IMR-90 (cell line): ENCODE data around the gene DIP2C. TPM values are rescaled to one million over a fixed set of nuclear protein-coding genes. Genes with fewer than 3 reads are reported as not detected.
"Not testable (repeated sequence)": the region's sequence is repeated elsewhere in the genome, so short reads cannot be mapped to it uniquely, and the experiment has no call there.

Experiments used
- ATAC-seq: fragments of 200-7000 bp; cut with Tn5 transposase; 2 replicates; pipeline ENCODE4 v1.9.1; 2020; ENCODE audit warnings: low read depth, mild to moderate bottlenecking, moderate library complexity
- BruUV-seq: library from RNA; stranded (reverse); fragments of 400-500 nt; replicated peaks from 2 replicates; lab custom pipeline; 2021; lab: Mats Ljungman, UMichigan
- CTCF ChIA-PET: fragments of 300-600 bp; formaldehyde crosslinking; extraction: SDS; loops from one replicate; lab custom pipeline; 2021; ENCODE audit warnings: antibody characterized with exemption; lab: Yijun Ruan, JAX
- POLR2A ChIA-PET: fragments of 300-600 bp; sonication (Branson Sonifier 250); formaldehyde crosslinking; loops from one replicate; lab custom pipeline; 2022; ENCODE audit warnings: antibody characterized with exemption; ENCODE audit not compliant: unreplicated experiment; lab: Charles Lee
- DNase-seq: peaks from one replicate; pipeline ENCODE4 v3.0.0; 2013
- H2AFZ ChIP-seq: replicated peaks from 2 replicates; pipeline ENCODE3; 2013; ENCODE audit warnings: low read length, mild to moderate bottlenecking; ENCODE audit not compliant: poor library complexity
- H2AK5ac ChIP-seq: 2 replicates; pipeline ENCODE4 v1.6.1; 2013; ENCODE audit warnings: low read depth, low read length, inconsistent platforms
- H2AK9ac ChIP-seq: replicated peaks from 2 replicates; pipeline ENCODE3; 2013; ENCODE audit warnings: mild to moderate bottlenecking, low read depth, low read length, moderate library complexity; ENCODE audit not compliant: poor library complexity
- H2BK120ac ChIP-seq: 2 replicates; pipeline ENCODE4 v1.6.1; 2013; ENCODE audit warnings: low read depth, low read length, inconsistent platforms
- H2BK15ac ChIP-seq: 3 replicates; pipeline ENCODE4 v1.6.1; 2013; ENCODE audit warnings: low read depth, low read length, inconsistent platforms
- H2BK20ac ChIP-seq: 2 replicates; pipeline ENCODE4 v1.6.1; 2013; ENCODE audit warnings: low read depth, mild to moderate bottlenecking, inconsistent platforms, low read length, moderate library complexity
- H2BK5ac ChIP-seq: 2 replicates; pipeline ENCODE4 v1.6.1; 2013; ENCODE audit warnings: mild to moderate bottlenecking, low read depth, low read length, inconsistent platforms; ENCODE audit not compliant: poor library complexity, severe bottlenecking
- H3K14ac ChIP-seq: replicated peaks from 2 replicates; pipeline ENCODE4 v1.6.1; 2013; ENCODE audit warnings: low read depth, low read length, inconsistent platforms
- H3K18ac ChIP-seq: 2 replicates; pipeline ENCODE4 v1.6.1; 2013; ENCODE audit warnings: low read depth, low read length, control low read depth
- H3K23ac ChIP-seq: 2 replicates; pipeline ENCODE4 v1.6.1; 2013; ENCODE audit warnings: low read depth, low read length, inconsistent platforms
- H3K27ac ChIP-seq: 2 replicates; pipeline ENCODE4 v1.5.1; 2013; ENCODE audit warnings: mild to moderate bottlenecking, control low read depth, low read length; ENCODE audit not compliant: insufficient read depth
- H3K27me3 ChIP-seq: 2 replicates; pipeline ENCODE4 v1.6.1; 2013; ENCODE audit warnings: low read length; ENCODE audit not compliant: control insufficient read depth, insufficient read depth
- H3K36me3 ChIP-seq: 2 replicates; pipeline ENCODE4 v1.6.1; 2013; ENCODE audit warnings: low read length, mixed read lengths; ENCODE audit not compliant: control insufficient read depth, insufficient read depth
- H3K4ac ChIP-seq: 2 replicates; pipeline ENCODE4 v1.6.1; 2013; ENCODE audit warnings: low read depth, low read length, inconsistent platforms
- H3K4me1 ChIP-seq: 2 replicates; pipeline ENCODE4 v1.6.1; 2013; ENCODE audit warnings: low read length, mixed read lengths; ENCODE audit not compliant: control insufficient read depth, insufficient read depth
- H3K4me2 ChIP-seq: 2 replicates; pipeline ENCODE4 v1.6.1; 2013; ENCODE audit warnings: low read depth, mild to moderate bottlenecking, control low read depth, low read length, moderate library complexity
- H3K4me3 ChIP-seq: 2 replicates; pipeline ENCODE4 v1.5.1; 2013; ENCODE audit warnings: low read depth, mild to moderate bottlenecking, control low read depth, low read length, moderate library complexity; ENCODE audit not compliant: insufficient read depth
- H3K56ac ChIP-seq: 2 replicates; pipeline ENCODE4 v1.6.1; 2013; ENCODE audit warnings: low read length, inconsistent platforms; ENCODE audit not compliant: insufficient read depth; ENCODE audit errors: extremely low read depth
- H3K79me1 ChIP-seq, 2 experiments: 2 replicates each; pipeline ENCODE4 v1.6.1; 2013; ENCODE audit warnings: low read length in 2 of 2, inconsistent platforms in 1 of 2, low read depth in 1 of 2
- H3K9ac ChIP-seq: 2 replicates; pipeline ENCODE4 v1.6.1; 2013; ENCODE audit warnings: low read depth, low read length, control low read depth
- H3K9me1 ChIP-seq: 2 replicates; pipeline ENCODE4 v1.6.1; 2013; ENCODE audit warnings: low read length, inconsistent platforms; ENCODE audit not compliant: insufficient read depth
- H3K9me3 ChIP-seq: 2 replicates; pipeline ENCODE4 v1.6.1; 2013; ENCODE audit warnings: low read length; ENCODE audit not compliant: control insufficient read depth, insufficient read depth
- H4K20me1 ChIP-seq: 2 replicates; pipeline ENCODE4 v1.6.1; 2013; ENCODE audit warnings: low read length, inconsistent platforms; ENCODE audit not compliant: insufficient read depth
- H4K5ac ChIP-seq: 2 replicates; pipeline ENCODE4 v1.6.1; 2013; ENCODE audit warnings: mild to moderate bottlenecking, low read depth, low read length, control low read depth
- H4K8ac ChIP-seq, 2 experiments: 2 replicates each; pipeline ENCODE4 v1.6.1; 2013; ENCODE audit warnings: low read depth in 2 of 2, low read length in 2 of 2, control low read depth in 1 of 2, inconsistent platforms in 1 of 2
- H4K91ac ChIP-seq: 2 replicates; pipeline ENCODE4 v1.6.1; 2013; ENCODE audit warnings: low read depth, low read length, inconsistent platforms; ENCODE audit not compliant: insufficient read depth
- FOS ChIP-seq: fragments of 150-350 bp; IDR thresholded peaks from 2 replicates; pipeline ENCODE4 v1.6.1; 2016; ENCODE audit warnings: low read depth, low read length
- WGBS, 2 experiments: methylation state at CpG; one replicate each; pipeline versions ENCODE4 v1.1.5 to v1.1.7; 2013; ENCODE audit warnings: missing lambda C conversion rate in 2 of 2; ENCODE audit not compliant: insufficient read length in 1 of 2; ENCODE audit errors: extremely low coverage in 2 of 2; 5-methylcytosine and 5-hydroxymethylcytosine counted together
- dilution Hi-C: fragments of 300-500 bp; cut with HindIII; formaldehyde crosslinking; loops from one replicate; pipeline ENCODE4 v1.14.3; 2018; ENCODE audit warnings: low sequenced_read_pairs; ENCODE audit not compliant: unreplicated experiment
- in situ Hi-C: fragments of 300-500 bp; cut with MboI; formaldehyde crosslinking; loops from 3 replicates; pipeline ENCODE4 v1.14.3; 2019; ENCODE audit warnings: low sequenced_read_pairs, inconsistent platforms, mixed read lengths
- intact Hi-C: fragments of 100-400 bp; cut with micrococcal nuclease; formaldehyde crosslinking; loops from 2 replicates; pipeline ENCODE4 v1.10.0; 2022
- polyA plus RNA-seq, 3 experiments: library from polyadenylated mRNA; depleted of rRNA; stranded (reverse); fragments of >200 nt; gene quantifications; 2 replicates each; pipeline ENCODE4 v1.2.3, GENCODE V29; 2012; ENCODE audit warnings: low replicate concordance in 1 of 3
- total RNA-seq: library from RNA; depleted of rRNA; stranded (reverse); fragments of >200 nt; gene quantifications from 2 replicates; pipeline ENCODE4 v1.2.3, GENCODE V29; 2012

DIP2C gene
- total and polyA plus RNA-seq, 2 of the 4 experiments (the other 2 are of a cell fraction), result 8.6 to 17.3 TPM

GRCh38 chr10:425365-425764, 264.1 kb downstream of the DIP2C start:
- ATAC-seq, H2BK5ac ChIP-seq, CTCF ChIA-PET, H4K5ac ChIP-seq, H2AK9ac ChIP-seq, H3K23ac ChIP-seq, H2BK20ac ChIP-seq, H2AFZ ChIP-seq, BruUV-seq, POLR2A ChIA-PET, H3K9ac ChIP-seq, H3K18ac ChIP-seq, H3K27ac ChIP-seq, H3K9me3 ChIP-seq, H3K27me3 ChIP-seq, H2AK5ac ChIP-seq, H4K8ac ChIP-seq, in situ Hi-C loops, H3K4me3 ChIP-seq, H4K91ac ChIP-seq, H3K4me1 ChIP-seq, H2BK15ac ChIP-seq, H2BK120ac ChIP-seq, H3K4me2 ChIP-seq, H3K56ac ChIP-seq, dilution Hi-C loops, intact Hi-C loops, H3K9me1 ChIP-seq, H3K4ac ChIP-seq, H3K14ac ChIP-seq, H4K20me1 ChIP-seq: not testable (repeated sequence)
- peak; percentile 46 for DNase-seq
- 0 out of 2 replicates have a peak, but pooled peaks have one; percentile 10 for TF ChIP-seq FOS
- Histone ChIP-seq H3K79me1 (peaks cover 17 to 45% of the 10 kb centered on the region in 2 experiments), H3K36me3 (peaks cover 19% of the 10 kb centered on the region)
- WGBS, 2 experiments, result 98% methylated on average over 9 of the region's 12 CpGs; no CpG with 5 or more reads in 1 of the 2 experiments

DNA sequence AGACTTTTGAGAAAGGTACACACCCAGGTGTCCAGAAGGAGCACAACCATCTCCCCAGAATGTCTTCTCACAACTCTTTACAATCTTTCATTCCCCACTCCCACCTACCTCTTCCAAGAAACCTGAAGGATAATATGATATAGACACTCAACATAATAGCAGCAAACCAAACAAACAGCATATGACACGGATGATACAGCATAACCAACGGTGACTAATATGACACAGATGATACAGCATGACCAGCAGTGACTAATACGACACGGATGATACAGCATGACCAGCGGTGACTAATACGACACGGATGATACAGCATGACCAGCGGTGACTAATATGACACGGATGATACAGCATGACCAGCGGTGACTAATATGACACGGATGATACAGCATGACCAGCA, 264.7 kb downstream of the DIP2C start:
- H3K56ac ChIP-seq, H2AFZ ChIP-seq, H3K27ac ChIP-seq, H3K4ac ChIP-seq, H2BK20ac ChIP-seq, H3K9ac ChIP-seq, H4K8ac ChIP-seq, dilution Hi-C loops, H3K14ac ChIP-seq, H2BK120ac ChIP-seq, H3K18ac ChIP-seq, H2AK9ac ChIP-seq, H3K9me1 ChIP-seq, H4K20me1 ChIP-seq, CTCF ChIA-PET, ATAC-seq, H3K4me3 ChIP-seq, H4K5ac ChIP-seq, H3K4me2 ChIP-seq, H2BK15ac ChIP-seq, H3K9me3 ChIP-seq, in situ Hi-C loops, BruUV-seq, H3K23ac ChIP-seq, H3K27me3 ChIP-seq, DNase-seq, H2BK5ac ChIP-seq, POLR2A ChIA-PET, H4K91ac ChIP-seq, intact Hi-C loops, H2AK5ac ChIP-seq, H3K4me1 ChIP-seq: not testable (repeated sequence)
- Histone ChIP-seq H3K36me3 (peaks cover 24% of the 10 kb centered on the region), H3K79me1 (peaks cover 17 to 49% of the 10 kb centered on the region in 2 experiments)
- 100% methylated on average over 1 of the region's 11 CpGs; no CpG with 5 or more reads in 1 of the 2 experiments for WGBS, 2 experiments
